Nephron progenitor cell (in vitro differentiated cells): ENCODE results near the gene SSH2.
A peak's percentile ranks its signal among the peaks of the same experiment; 100 is the strongest.

Source experiments
- DNase-seq: peaks from one replicate; pipeline ENCODE4 v3.0.0; 2021
- H3K27ac Mint-ChIP-seq: 2 replicates; pipeline ENCODE4 v1.8.0; 2021; ENCODE audit warnings: mild to moderate bottlenecking, moderate library complexity, mixed read lengths
- H3K27me3 Mint-ChIP-seq: 2 replicates; pipeline ENCODE4 v1.8.0; 2021; ENCODE audit warnings: mild to moderate bottlenecking, low read depth, mixed read lengths; ENCODE audit not compliant: poor library complexity
- H3K36me3 Mint-ChIP-seq: 2 replicates; pipeline ENCODE4 v1.8.0; 2021; ENCODE audit warnings: low read depth, mixed read lengths
- H3K4me1 Mint-ChIP-seq: 2 replicates; pipeline ENCODE4 v1.8.0; 2021; ENCODE audit warnings: mixed read lengths
- H3K4me3 Mint-ChIP-seq: 2 replicates; pipeline ENCODE4 v1.8.0; 2021; ENCODE audit warnings: mild to moderate bottlenecking, moderate library complexity, mixed read lengths
- H3K9me3 Mint-ChIP-seq: 2 replicates; pipeline ENCODE4 v1.8.0; 2021; ENCODE audit warnings: mild to moderate bottlenecking, moderate library complexity, mixed read lengths
- TF ChIP-seq, protein P1 (sequence below): fragments of 200-600 bp; sonication (generic); IDR thresholded peaks from 2 replicates; pipeline ENCODE4 v1.5.0; 2021; ENCODE audit warnings: antibody characterized with exemption

The SSH2 gene

DNA sequence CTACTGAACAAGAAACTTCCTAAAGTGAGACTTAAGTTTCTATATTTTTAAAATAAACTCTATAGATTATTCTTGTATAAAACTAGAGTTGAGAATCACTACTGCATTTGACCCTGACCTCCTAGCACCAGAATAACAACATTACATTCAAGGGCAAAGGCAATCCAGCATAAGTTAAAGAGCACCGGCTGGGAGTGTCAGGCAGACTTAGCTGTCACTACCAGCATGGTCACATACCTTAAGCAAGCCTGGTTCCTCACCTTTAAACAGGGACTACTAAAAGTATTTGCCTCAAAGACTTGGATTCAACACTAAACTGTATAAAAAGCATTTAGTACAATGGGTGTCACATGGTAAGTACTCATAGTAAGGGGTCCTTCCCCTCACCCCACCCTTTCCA is 90.4 kb downstream of the SSH2 start:
- H3K4me1 Mint-ChIP-seq, result peaks cover 27% of the 10 kb centered on the region

DNA sequence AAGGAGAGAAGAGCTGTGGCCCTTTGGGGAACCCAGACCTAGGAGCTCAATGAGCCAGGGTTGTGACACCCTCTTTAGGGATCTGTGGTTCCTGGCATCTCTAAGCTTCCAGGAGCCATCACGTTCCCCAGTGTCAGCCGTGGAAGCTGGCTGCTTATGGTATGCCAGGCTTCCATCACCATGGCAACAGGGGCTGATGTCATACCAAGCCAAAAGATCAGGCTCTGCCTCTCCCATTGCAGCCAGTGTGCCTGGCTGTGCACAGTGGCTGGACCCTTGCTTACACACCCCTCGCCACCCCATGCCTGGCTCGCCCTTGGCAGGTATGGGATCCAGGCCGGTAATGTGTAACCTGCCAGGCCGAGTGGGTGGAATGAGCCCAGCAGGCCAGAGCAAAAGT is 91.1 kb downstream of the SSH2 start:
- peak overlapping the region; percentile 21 for H3K27ac Mint-ChIP-seq
- no peaks in the 10 kb centered on the region for H3K27me3 Mint-ChIP-seq
- TF ChIP-seq, protein P1, sequence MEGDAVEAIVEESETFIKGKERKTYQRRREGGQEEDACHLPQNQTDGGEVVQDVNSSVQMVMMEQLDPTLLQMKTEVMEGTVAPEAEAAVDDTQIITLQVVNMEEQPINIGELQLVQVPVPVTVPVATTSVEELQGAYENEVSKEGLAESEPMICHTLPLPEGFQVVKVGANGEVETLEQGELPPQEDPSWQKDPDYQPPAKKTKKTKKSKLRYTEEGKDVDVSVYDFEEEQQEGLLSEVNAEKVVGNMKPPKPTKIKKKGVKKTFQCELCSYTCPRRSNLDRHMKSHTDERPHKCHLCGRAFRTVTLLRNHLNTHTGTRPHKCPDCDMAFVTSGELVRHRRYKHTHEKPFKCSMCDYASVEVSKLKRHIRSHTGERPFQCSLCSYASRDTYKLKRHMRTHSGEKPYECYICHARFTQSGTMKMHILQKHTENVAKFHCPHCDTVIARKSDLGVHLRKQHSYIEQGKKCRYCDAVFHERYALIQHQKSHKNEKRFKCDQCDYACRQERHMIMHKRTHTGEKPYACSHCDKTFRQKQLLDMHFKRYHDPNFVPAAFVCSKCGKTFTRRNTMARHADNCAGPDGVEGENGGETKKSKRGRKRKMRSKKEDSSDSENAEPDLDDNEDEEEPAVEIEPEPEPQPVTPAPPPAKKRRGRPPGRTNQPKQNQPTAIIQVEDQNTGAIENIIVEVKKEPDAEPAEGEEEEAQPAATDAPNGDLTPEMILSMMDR, result no peak
- DNase-seq, result peak; percentile 36
- no peaks in the 10 kb centered on the region for H3K9me3 Mint-ChIP-seq
- peaks cover 22% of the 10 kb centered on the region for H3K4me1 Mint-ChIP-seq
- H3K36me3 Mint-ChIP-seq, result no peaks in the 10 kb centered on the region
- H3K4me3 Mint-ChIP-seq, result no peak overlapping the region

More for the DNA sequence above, 90.4 kb downstream of the SSH2 start:
- Mint-ChIP-seq H3K36me3 (no peaks in the 10 kb centered on the region), H3K4me3 (no peak overlapping the region), H3K9me3 (no peaks in the 10 kb centered on the region), H3K27me3 (peaks cover 2% of the 10 kb centered on the region), H3K27ac (no peak overlapping the region)
- TF ChIP-seq, protein P1, result no peak
- DNase-seq, result no peak

DNA sequence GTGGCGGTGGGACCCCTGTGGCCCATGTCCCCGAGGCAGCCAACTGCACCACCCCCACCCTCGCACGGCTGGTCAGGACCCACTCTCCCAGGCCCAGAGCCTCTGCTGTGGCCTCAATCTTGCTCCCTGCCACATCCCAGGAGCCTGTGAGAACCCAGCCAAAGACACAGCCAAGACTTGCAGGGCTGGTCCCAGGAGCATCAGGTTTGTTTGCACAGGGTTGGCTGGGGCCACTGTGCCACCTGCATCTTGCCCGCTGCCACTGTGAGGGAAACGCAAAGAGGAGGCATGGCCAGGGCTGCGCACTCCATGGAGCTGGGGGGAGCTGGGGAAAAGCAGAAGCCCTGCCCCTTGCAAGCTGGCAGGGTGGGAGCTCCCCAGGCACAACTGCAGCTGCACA is 92.5 kb downstream of the SSH2 start:
- Mint-ChIP-seq H3K9me3 (no peaks in the 10 kb centered on the region), H3K27me3 (no peaks in the 10 kb centered on the region), H3K4me1 (peaks cover 22% of the 10 kb centered on the region), H3K4me3 (no peak overlapping the region), H3K27ac (no peak overlapping the region), H3K36me3 (no peaks in the 10 kb centered on the region)
- TF ChIP-seq, protein P1, result no peak
- no peak for DNase-seq

DNA sequence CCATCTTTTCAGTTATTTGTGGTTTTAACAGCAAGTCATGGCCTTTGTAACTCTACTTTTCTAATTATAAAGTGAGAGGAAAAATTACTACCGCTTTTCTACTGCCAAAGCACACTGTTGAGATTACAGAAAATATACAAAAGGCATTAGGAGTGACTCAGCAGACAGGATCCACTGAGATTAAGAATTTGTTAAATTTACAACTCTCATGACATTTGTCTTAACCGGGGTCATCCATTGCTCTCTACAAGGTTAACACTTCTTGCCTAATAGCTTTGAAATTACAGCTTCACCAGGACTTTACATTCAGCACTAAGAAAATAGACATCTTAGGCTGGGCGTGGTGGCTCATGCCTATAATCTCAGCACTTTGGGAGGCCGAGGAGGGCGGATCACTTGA is 93.4 kb downstream of the SSH2 start:
- no peak for DNase-seq
- Mint-ChIP-seq H3K4me1 (peaks cover 22% of the 10 kb centered on the region), H3K27ac (peak overlapping the region; percentile 22), H3K4me3 (no peak overlapping the region), H3K27me3 (no peaks in the 10 kb centered on the region), H3K36me3 (no peaks in the 10 kb centered on the region), H3K9me3 (no peaks in the 10 kb centered on the region)
- TF ChIP-seq, protein P1, result no peak

DNA sequence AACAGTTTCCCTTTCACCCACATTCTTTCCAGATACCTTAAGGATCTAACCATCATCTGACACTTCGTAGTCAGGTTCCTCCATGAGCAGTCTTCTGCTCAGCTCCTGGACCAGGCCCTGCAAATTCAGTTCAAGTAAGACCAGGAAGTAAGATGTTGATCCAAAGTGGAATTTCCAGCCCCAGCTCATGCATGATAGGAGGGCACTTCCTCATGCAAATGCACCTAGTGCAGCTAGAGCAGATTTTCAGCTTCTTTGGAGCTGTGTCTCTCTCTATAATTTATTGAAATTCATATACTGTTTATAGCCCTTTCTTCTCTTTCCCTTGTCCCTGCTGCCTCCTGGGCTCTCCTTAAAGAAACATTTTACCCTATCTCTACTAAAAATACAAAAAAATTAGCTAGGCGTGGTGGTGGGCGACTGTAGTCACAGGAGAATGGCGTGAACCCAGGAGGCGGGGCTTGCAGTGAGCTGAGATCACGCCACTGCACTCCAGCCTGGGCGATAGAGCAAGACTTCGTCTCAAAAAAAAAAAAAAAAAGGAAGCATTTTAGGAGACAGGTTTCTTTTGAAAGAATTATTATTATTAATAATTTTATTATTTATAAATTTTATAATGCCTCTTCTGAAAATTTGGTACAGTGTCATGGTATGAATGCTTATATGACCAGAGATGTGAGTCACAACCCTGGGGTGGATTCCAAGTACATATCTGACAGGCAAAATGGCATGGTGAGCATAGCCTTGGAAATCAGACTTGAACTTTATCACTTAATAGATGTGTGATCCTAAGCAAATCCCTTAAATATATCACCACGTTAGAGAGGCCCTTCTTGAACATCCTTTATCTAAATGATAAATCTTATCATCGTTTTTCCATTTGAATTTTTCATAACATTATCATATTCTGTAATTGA is 94.3 kb downstream of the SSH2 start:
- H3K4me3 Mint-ChIP-seq, result no peak overlapping the region
- H3K9me3 Mint-ChIP-seq, result no peaks in the 10 kb centered on the region
- no peak overlapping the region for H3K27ac Mint-ChIP-seq
- no peaks in the 10 kb centered on the region for H3K27me3 Mint-ChIP-seq
- TF ChIP-seq, protein P1, result no peak
- no peak for DNase-seq
- H3K36me3 Mint-ChIP-seq, result no peaks in the 10 kb centered on the region
- H3K4me1 Mint-ChIP-seq, result peaks cover 30% of the 10 kb centered on the region

DNA sequence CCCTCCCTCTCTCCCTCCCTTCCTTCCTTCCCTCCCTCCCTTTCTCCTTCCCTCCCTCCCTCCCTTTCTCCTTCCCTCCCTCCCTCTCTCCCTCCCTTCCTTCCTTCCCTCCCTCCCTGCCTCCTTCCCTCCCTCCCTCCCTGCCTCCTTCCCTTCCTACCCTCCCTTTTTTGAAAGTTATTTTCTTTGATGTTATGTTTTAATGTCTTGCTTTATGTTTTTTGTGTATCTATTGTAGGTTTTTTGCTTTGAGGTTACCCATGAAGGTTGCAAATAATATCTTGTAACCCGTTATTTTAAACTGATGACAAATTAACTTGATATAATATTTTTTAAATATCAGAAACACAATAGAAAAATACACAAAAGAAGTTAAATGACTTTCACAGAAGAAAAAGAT is 96.2 kb downstream of the SSH2 start:
- no peak overlapping the region for H3K4me3 Mint-ChIP-seq
- TF ChIP-seq, protein P1, result no peak
- H3K27me3 Mint-ChIP-seq, result no peaks in the 10 kb centered on the region

More for the DNA sequence above, 96.2 kb downstream of the SSH2 start:
- no peaks in the 10 kb centered on the region for H3K9me3 Mint-ChIP-seq
- no peak for DNase-seq
- peaks cover 28% of the 10 kb centered on the region for H3K4me1 Mint-ChIP-seq
- no peak overlapping the region for H3K27ac Mint-ChIP-seq
- no peaks in the 10 kb centered on the region for H3K36me3 Mint-ChIP-seq
